ENCODE results near the gene SORCS2.

DNA sequence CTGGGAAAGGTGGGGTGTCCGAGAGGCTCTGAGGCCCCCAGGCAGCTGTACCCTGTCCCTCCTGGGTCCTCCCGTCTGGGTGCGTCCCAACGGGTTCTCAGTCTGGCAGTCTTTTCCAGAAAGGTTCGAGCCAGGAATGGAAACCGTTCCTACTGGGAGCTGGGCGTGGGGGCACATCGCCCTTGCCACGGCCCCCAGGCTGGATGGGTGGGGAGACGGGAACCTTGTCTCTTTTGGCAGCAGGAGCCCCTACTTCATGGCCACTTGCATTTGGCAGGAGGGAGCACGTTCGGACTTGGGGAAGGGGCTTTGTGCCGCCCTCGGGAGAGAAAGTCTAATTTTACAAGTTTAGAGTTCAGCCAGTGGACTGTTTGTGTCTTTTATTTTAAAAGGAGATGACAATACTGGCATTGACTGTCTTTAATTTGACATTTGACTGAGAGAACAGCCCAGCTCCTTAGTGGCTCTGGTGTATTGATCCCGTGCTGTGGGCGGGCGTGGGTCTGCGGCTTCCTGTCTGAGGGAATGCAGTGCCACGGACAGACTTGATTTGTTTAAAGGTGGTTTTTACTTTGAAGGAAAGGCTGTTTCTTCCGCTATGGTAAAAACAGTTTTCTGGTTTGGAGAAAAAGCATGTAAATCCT lies 95.1 kb downstream of the SORCS2 start:
- TF ChIP-seq EZH2 (IDR thresholded peaks at IDR 0.05; ENCODE audit: insufficient read depth, poor library complexity, severe bottlenecking) (no peak), EZH2phosphoT487 (IDR thresholded peaks at IDR 0.05; ENCODE audit: insufficient read depth, low read depth) (no peak)

All from GM23248 (cell line).